ENCODE results near the gene KCTD7. TPM values are rescaled to one million over a fixed set of nuclear protein-coding genes. Genes with fewer than 3 reads are reported as not detected.
"Not testable (repeated sequence)": the region's sequence is repeated elsewhere in the genome, so short reads cannot be mapped to it uniquely, and the experiment has no call there.

KCTD7 gene
- total and polyA plus RNA-seq, 10 of the 15 experiments (the other 5 are each of a cell fraction or from before 2014, with no cell fraction given): 1.6 to 18.0 (median 9.4) TPM

DNA sequence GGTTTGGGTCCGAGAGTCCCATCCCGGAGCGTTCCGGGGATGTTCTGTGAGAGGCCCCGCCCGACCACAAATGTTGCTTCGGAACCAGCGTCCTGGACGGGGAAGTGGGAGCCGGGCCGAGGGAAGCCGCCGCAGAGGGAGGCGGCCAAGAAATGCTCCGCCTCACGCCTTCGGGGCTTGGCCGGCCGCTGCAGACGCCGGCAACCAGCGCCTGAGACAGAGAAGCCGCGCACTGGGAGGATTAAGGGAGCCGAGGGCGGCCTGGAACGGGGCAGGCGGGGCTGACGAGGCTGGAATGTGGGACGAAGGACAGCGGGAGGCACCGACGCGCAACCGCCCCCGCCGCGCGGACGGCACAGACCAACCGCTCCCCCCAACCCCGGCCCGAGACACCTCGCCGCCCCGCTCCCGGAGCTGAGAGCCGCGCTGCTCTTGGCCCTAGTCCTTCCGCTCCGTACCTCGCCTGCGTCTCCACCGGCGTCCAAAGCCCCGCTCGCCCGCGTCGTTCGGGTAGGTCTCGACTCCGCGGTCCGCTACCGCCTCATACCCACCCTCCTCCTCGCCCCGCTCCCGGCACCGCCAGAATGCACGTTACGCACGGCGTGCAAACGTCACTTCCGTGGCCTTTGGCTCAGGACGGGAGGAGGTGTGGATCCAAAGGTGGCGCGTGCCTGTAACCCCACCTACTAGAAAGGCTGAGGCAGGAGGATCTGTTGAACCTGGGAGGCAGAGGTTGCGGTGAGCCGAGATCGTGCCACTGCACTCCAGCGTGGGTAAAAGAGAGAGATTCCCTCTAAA is 36.7 kb upstream of the KCTD7 start (continued):
- peak; percentile 47; the same call in 1 of the 2 replicates for TF ChIP-seq SPI1 (IDR thresholded peaks at IDR 0.05; ENCODE audit: borderline replicate concordance, insufficient read depth, low read depth, low read length)

DNA sequence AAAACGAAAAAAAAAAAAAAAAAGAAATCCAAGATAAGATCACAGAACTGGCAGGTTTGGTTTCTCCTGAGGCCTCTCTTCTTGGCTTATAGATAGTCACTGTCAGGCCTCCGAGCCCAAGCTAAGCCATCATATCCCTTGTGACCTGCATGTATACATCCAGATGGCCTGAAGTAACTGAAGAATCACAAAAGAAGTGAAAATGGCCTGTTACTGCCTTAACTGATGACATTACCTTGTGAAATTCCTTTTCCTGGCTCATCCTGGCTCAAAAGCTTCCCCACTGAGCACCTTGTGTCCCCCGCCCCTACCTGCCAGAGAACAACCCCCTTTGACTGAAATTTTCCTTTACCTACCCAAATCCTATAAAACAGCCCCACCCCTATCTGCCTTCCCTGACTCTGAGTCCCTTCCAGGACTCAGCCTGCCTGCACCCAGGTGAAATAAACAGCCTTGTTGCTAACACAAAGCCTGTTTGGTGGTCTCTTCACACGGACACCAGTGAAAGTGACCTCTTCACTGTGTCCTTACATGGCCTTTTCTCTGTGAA is 36.0 kb upstream of the KCTD7 start:
- BruUV-seq (replicated peaks): TSS peak; percentile 81
- peak overlapping the region; percentile 64 for H3K27ac ChIP-seq (ENCODE audit: control insufficient read depth, insufficient read depth)
- POLR2A ChIA-PET: interaction anchor here (0.5 to 0.7 kb wide), 3 partner anchors 36 to 556 kb away, joined by 4 to 6 read pairs (median 4); partner anchors contain the start of gene KCTD7
- CTCF ChIA-PET; RAD21 ChIA-PET (ENCODE audit: unreplicated experiment); H3K9me3 ChIP-seq (replicated peaks; ENCODE audit: control insufficient read depth, insufficient read depth, low read length); in situ Hi-C loops (cut with MboI); H3K36me3 ChIP-seq (ENCODE audit: control insufficient read depth in 2 of 2, insufficient read depth in 2 of 2, low read length in 1 of 2); H3K4me1 ChIP-seq (ENCODE audit: control insufficient read depth, insufficient read depth, low read length); H3K27me3 ChIP-seq (replicated peaks in 1 of 2; ENCODE audit: control insufficient read depth in 2 of 2, insufficient read depth in 2 of 2, low read length in 1 of 2); SMC1A ChIA-PET (ENCODE audit: uncharacterized antibody, unreplicated experiment); DNase-seq (ENCODE audit: low read depth, low spot score); H4K20me1 ChIP-seq (ENCODE audit: control insufficient read depth, insufficient read depth); FAIRE-seq: not testable (repeated sequence)
- H2AFZ ChIP-seq (ENCODE audit: control insufficient read depth, low read depth, low read length): peak overlapping the region; percentile 90
- peak overlapping the region; percentile 66 for H3K4me2 ChIP-seq (ENCODE audit: control insufficient read depth, insufficient read depth)
- WGBS (ENCODE audit: insufficient coverage, insufficient replicate concordance, low lambda C conversion rate, missing lambda C conversion rate): 11% methylated on average over 3 of the region's 4 CpGs
- ATAC-seq: peak; percentile 10
- intact Hi-C loops (cut with micrococcal nuclease; ENCODE audit: unreplicated experiment): loop anchor here (2.0 to 5.0 kb wide), 2 partner anchors 35 to 62 kb away; partner anchors contain the start of gene KCTD7
- H3K79me2 ChIP-seq (ENCODE audit: control insufficient read depth, insufficient read depth, low read length): peaks cover 44% of the 10 kb centered on the region
- peak overlapping the region; percentile 86; the same call in 1 of the 2 replicates for H3K4me3 ChIP-seq
- H3K9ac ChIP-seq (ENCODE audit: control insufficient read depth, insufficient read depth, low read length): peak overlapping the region; percentile 70
- TF ChIP-seq, protein P1, sequence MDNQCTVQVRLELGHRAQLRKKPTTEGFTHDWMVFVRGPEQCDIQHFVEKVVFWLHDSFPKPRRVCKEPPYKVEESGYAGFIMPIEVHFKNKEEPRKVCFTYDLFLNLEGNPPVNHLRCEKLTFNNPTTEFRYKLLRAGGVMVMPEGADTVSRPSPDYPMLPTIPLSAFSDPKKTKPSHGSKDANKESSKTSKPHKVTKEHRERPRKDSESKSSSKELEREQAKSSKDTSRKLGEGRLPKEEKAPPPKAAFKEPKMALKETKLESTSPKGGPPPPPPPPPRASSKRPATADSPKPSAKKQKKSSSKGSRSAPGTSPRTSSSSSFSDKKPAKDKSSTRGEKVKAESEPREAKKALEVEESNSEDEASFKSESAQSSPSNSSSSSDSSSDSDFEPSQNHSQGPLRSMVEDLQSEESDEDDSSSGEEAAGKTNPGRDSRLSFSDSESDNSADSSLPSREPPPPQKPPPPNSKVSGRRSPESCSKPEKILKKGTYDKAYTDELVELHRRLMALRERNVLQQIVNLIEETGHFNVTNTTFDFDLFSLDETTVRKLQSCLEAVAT (IDR thresholded peaks at IDR 0.05): 0 out of 2 replicates have a peak, but pooled peaks have one; percentile 8
- TF ChIP-seq RAD51 (IDR thresholded peaks at IDR 0.05) (0 out of 2 replicates have a peak, but pooled peaks have one; percentile 0), RFX5 (IDR thresholded peaks at IDR 0.05; ENCODE audit: low read depth, low read length) (0 out of 2 replicates have a peak, but pooled peaks have one; percentile 1), ATF7 (IDR thresholded peaks at IDR 0.05; ENCODE audit: low read depth) (0 out of 2 replicates have a peak, but pooled peaks have one; percentile 30)
- TF ChIP-seq, protein P2, sequence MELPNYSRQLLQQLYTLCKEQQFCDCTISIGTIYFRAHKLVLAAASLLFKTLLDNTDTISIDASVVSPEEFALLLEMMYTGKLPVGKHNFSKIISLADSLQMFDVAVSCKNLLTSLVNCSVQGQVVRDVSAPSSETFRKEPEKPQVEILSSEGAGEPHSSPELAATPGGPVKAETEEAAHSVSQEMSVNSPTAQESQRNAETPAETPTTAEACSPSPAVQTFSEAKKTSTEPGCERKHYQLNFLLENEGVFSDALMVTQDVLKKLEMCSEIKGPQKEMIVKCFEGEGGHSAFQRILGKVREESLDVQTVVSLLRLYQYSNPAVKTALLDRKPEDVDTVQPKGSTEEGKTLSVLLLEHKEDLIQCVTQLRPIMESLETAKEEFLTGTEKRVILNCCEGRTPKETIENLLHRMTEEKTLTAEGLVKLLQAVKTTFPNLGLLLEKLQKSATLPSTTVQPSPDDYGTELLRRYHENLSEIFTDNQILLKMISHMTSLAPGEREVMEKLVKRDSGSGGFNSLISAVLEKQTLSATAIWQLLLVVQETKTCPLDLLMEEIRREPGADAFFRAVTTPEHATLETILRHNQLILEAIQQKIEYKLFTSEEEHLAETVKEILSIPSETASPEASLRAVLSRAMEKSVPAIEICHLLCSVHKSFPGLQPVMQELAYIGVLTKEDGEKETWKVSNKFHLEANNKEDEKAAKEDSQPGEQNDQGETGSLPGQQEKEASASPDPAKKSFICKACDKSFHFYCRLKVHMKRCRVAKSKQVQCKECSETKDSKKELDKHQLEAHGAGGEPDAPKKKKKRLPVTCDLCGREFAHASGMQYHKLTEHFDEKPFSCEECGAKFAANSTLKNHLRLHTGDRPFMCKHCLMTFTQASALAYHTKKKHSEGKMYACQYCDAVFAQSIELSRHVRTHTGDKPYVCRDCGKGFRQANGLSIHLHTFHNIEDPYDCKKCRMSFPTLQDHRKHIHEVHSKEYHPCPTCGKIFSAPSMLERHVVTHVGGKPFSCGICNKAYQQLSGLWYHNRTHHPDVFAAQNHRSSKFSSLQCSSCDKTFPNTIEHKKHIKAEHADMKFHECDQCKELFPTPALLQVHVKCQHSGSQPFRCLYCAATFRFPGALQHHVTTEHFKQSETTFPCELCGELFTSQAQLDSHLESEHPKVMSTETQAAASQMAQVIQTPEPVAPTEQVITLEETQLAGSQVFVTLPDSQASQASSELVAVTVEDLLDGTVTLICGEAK (IDR thresholded peaks at IDR 0.05; ENCODE audit: borderline replicate concordance): 0 out of 2 replicates have a peak, but pooled peaks have one; percentile 16
- TF ChIP-seq, protein P3, sequence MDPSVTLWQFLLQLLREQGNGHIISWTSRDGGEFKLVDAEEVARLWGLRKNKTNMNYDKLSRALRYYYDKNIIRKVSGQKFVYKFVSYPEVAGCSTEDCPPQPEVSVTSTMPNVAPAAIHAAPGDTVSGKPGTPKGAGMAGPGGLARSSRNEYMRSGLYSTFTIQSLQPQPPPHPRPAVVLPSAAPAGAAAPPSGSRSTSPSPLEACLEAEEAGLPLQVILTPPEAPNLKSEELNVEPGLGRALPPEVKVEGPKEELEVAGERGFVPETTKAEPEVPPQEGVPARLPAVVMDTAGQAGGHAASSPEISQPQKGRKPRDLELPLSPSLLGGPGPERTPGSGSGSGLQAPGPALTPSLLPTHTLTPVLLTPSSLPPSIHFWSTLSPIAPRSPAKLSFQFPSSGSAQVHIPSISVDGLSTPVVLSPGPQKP (IDR thresholded peaks at IDR 0.05; ENCODE audit: low read depth, low read length): 0 out of 2 replicates have a peak, but pooled peaks have one; percentile 9
